Choroid plexus epithelial cell (primary cell): Measurements from ENCODE around the gene LCN1.

ENCODE experiments used
- DNase-seq: peaks from one replicate; pipeline ENCODE4 v3.0.0-alpha.2; 2010; ENCODE audit warnings: low read depth
- H3K4me3 ChIP-seq: 2 replicates; pipeline ENCODE4 v1.5.1; 2011; ENCODE audit warnings: low read depth, mild to moderate bottlenecking, control low read depth, low read length, moderate library complexity
- TF ChIP-seq, protein P1 (sequence below): conservative IDR thresholded peaks from 2 replicates; pipeline ENCODE4 v1.5.1; 2011; ENCODE audit warnings: low read depth, mild to moderate bottlenecking, control low read depth, inconsistent platforms, low read length, moderate library complexity

Gene LCN1

DNA sequence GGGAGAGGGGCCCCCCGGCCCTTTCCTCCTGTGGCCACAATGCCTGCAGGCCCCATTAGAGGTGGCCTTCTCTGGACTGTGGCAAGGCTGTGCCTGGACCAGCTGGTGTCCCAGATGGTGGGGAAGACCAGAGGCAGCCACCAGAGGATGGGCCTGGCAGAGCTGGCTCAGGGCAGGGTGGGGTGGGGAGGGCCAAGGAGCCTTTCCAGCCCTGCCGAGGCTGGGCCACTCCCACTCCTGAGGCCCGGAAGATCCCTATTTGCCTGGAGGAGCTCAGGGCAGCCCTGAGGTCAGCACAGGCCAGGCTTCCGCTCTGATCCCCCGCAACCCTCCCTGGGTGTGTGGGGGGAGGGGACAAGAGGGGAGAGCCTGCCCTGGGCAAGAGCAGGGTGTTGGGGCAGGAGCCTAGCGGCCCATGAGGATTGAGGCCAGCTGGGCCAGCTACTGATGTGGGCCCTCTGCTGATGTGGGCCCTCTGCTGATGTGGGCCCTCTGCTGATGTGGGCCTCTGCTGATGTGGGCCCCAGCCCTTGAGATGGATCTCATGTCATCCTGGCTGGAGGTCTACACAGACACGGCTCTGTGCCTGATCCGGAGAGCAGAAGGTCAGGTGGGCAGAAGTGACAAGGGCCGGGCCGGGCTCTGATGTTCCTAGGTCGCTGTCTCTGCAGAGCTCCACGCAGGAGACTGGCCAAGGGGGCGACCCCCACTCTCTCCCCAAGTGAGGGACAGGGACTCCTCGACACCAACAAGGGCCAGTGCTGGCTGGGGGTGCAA lies 14.7 kb upstream of the LCN1 start:
- TF ChIP-seq, protein P1, sequence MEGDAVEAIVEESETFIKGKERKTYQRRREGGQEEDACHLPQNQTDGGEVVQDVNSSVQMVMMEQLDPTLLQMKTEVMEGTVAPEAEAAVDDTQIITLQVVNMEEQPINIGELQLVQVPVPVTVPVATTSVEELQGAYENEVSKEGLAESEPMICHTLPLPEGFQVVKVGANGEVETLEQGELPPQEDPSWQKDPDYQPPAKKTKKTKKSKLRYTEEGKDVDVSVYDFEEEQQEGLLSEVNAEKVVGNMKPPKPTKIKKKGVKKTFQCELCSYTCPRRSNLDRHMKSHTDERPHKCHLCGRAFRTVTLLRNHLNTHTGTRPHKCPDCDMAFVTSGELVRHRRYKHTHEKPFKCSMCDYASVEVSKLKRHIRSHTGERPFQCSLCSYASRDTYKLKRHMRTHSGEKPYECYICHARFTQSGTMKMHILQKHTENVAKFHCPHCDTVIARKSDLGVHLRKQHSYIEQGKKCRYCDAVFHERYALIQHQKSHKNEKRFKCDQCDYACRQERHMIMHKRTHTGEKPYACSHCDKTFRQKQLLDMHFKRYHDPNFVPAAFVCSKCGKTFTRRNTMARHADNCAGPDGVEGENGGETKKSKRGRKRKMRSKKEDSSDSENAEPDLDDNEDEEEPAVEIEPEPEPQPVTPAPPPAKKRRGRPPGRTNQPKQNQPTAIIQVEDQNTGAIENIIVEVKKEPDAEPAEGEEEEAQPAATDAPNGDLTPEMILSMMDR: no peak
- no peak overlapping the region for H3K4me3 ChIP-seq
- no peak for DNase-seq

DNA sequence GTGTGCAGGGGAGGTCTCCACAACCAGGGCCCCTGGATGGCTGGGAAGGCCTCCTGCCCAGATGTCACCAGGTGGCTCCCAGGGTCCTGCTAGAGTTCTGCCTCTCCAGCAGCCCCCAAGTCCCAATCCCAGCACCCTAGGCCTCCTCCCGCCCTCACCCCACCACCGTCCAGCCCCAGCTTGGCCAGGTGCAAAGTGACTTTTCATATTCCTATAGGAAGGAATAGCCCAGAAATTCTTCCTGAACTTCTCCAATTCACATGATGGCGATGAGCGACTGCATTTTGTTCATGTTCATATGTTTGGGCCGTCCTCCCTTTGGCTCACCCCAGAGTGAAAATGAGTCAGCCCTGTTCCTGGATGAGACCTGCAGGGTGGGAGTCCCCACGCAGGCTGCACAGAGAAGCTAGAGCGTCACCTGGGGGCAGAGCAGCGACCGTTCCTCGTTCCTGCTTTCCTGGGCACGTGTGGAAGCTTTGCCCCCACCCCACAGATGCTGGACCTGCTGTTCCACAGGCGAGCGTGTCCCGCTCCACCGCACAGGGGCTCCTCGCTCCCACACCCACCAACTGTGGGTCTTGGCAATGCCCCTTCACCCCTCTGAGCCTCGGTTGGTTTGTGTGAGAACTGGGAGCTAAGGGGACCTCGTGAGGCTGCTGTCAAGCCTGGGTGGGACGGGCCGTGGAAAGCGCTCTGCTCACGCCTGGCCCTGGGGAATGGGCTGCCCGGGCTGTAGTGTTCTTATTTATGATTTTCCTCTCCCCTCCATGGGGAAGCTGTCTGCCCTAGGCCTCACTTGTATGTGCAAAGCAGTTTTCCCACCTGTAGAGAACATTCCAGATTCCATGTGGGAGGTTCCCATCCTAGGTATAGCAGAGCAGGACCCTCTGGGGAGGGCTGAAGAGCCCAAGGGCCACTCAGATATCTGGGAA lies 13.9 kb upstream of the LCN1 start:
- TF ChIP-seq, protein P1: no peak
- no peak for DNase-seq
- no peak overlapping the region for H3K4me3 ChIP-seq

DNA sequence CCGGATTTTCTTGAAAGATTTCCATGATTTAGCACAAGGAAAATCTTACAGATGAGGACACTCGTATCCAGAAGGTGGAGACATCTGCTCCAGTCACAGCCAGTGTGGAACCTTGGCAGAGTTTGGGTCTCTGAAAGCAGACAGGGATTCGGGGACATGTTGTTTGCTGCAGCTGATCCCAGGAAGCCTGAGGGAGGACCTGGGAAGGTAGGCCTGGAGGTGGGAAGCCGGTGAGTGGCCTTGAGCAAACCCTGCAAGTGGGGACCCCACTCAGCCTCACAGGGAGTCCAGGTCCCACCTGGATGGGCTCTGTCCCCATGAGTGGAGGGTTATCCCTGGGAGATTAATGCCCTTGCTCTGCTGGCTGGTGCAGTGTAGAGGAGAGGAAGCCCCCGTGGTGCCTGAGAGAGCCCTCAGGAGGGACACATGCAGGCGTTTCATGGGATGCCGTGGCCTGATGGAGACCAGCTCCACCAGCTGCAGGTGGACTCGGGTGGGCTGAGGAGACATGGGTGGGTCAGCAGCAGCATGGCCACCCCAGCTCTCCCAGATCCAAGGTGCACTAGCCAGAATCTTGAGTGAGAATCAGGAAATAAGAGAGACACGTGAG lies 12.9 kb upstream of the LCN1 start:
- no peak overlapping the region for H3K4me3 ChIP-seq
- DNase-seq: no peak
- TF ChIP-seq, protein P1: no peak

DNA sequence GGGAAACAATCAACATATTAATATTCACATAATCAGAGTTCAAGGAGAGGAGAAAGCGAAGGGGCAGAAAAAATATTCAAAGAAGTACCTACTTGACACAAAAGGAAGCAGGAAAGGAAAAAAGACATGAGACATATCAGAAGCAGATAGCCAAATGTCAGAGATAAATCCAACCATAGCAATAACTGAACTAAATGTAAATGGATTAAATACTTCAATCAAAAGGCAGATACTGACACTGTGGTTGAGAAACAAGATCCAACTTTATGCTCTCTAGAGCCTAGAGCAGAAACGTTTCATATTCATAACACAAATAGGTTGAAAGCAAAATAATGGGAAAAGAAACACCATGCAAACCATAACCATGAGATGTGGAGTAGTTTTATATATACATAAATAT lies 11.8 kb upstream of the LCN1 start:
- TF ChIP-seq, protein P1: no peak
- no peak overlapping the region for H3K4me3 ChIP-seq
- DNase-seq: no peak

DNA sequence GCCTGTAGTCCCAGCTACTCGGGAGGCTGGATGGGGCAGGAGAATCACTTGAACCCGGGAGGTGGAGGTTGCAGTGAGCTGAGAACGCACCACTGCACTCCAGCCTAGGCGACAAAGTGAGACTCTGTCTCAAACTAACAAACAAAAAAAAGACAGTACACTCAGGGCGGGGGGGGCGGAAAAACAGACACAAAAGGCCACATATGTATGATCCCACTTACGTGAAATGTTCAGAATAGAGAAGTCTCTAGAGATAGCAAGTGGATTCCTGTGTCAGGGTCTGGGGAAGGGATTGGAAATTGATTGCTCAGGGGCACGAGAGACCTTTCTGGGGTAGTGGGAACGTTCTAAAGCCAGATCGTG lies 9.0 kb upstream of the LCN1 start:
- no peak overlapping the region for H3K4me3 ChIP-seq
- no peak for DNase-seq
- TF ChIP-seq, protein P1: no peak

DNA sequence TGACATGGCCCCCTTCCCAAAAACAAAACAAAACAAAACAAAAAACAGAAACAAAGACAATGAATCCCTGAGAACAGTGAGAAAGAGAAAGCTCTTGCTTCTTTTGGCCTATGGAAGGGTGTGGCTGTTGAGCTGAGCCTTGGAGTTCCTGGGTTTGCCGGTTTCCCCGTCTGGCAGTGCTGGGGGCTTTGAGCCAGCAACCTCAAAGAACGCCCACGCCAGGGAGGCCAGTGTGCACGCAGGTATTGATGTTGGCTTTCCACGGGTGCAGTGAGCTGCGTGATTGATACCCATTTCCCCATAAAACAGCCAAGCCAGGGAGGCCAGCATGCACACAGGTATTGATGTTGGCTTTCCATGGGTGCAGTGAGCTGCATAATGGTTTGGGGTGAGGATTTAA lies 8.3 kb upstream of the LCN1 start:
- no peak for DNase-seq
- H3K4me3 ChIP-seq: no peak overlapping the region
- TF ChIP-seq, protein P1: no peak
